ENCODE results near the gene TEX12. TPM values are rescaled to one million over a fixed set of nuclear protein-coding genes. Genes with fewer than 3 reads are reported as not detected.
A peak's percentile ranks its signal among the peaks of the same experiment; 100 is the strongest.
"Not testable (repeated sequence)": the region's sequence is repeated elsewhere in the genome, so short reads cannot be mapped to it uniquely, and the experiment has no call there.

The TEX12 gene
- total RNA-seq, 1 experiment from 2014 or later: not detected

DNA sequence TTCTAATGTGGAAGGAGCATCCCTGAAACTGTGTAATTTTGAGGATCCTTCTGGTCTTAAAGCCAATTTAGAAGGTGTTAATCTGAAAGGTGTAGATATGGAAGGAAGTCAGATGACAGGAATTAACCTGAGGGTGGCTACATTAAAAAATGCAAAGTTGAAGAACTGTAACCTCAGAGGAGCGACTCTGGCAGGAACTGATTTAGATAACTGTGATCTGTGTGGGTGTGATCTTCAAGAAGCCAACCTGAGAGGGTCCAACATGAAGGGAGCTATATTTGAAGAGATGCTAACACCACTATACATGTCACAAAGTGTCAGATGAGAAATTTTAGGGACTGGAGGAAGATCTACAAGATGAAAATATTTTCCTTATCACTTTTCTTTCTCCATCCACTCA is 15.7 kb downstream of the TEX12 start:
- H3F3A ChIP-seq (ENCODE audit: insufficient read depth, low read depth): peaks cover 15% of the 10 kb centered on the region
- no peak overlapping the region for H3K4me2 ChIP-seq
- H3K4me3 ChIP-seq: no peak overlapping the region
- no peaks in the 10 kb centered on the region; the same call in 1 of the 2 replicates for H3K9me3 ChIP-seq (ENCODE audit: insufficient read depth, low read depth)
- CTCF ChIA-PET: no interaction called here
- H2AFZ ChIP-seq: no peak overlapping the region
- BruUV-seq (replicated peaks): no TSS peak
- no peaks in the 10 kb centered on the region for H3K27me3 ChIP-seq (ENCODE audit: insufficient read depth, low read depth)
- intact Hi-C loops (cut with micrococcal nuclease; ENCODE audit: unreplicated experiment): no loop called here
- H3K27ac ChIP-seq: no peak overlapping the region
- no peaks in the 10 kb centered on the region for H3K36me3 ChIP-seq (ENCODE audit: low read depth)
- no peak for TF ChIP-seq EZH2 (IDR thresholded peaks at IDR 0.05; ENCODE audit: low read depth)
- TF ChIP-seq, protein P1, sequence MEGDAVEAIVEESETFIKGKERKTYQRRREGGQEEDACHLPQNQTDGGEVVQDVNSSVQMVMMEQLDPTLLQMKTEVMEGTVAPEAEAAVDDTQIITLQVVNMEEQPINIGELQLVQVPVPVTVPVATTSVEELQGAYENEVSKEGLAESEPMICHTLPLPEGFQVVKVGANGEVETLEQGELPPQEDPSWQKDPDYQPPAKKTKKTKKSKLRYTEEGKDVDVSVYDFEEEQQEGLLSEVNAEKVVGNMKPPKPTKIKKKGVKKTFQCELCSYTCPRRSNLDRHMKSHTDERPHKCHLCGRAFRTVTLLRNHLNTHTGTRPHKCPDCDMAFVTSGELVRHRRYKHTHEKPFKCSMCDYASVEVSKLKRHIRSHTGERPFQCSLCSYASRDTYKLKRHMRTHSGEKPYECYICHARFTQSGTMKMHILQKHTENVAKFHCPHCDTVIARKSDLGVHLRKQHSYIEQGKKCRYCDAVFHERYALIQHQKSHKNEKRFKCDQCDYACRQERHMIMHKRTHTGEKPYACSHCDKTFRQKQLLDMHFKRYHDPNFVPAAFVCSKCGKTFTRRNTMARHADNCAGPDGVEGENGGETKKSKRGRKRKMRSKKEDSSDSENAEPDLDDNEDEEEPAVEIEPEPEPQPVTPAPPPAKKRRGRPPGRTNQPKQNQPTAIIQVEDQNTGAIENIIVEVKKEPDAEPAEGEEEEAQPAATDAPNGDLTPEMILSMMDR (conservative IDR thresholded peaks at IDR 0.05): no peak
- H3K9me2 ChIP-seq (ENCODE audit: insufficient read depth): no peaks in the 10 kb centered on the region
- no peaks in the 10 kb centered on the region for H3K79me2 ChIP-seq (ENCODE audit: low read depth)
- DNase-seq: no peak
- POLR2A ChIA-PET (ENCODE audit: unreplicated experiment): no interaction called here
- peaks cover 6% of the 10 kb centered on the region; the same call in 1 of the 2 replicates for H3K4me1 ChIP-seq (replicated peaks; ENCODE audit: insufficient read depth)
- H4K20me1 ChIP-seq (ENCODE audit: insufficient read depth): no peaks in the 10 kb centered on the region

DNA sequence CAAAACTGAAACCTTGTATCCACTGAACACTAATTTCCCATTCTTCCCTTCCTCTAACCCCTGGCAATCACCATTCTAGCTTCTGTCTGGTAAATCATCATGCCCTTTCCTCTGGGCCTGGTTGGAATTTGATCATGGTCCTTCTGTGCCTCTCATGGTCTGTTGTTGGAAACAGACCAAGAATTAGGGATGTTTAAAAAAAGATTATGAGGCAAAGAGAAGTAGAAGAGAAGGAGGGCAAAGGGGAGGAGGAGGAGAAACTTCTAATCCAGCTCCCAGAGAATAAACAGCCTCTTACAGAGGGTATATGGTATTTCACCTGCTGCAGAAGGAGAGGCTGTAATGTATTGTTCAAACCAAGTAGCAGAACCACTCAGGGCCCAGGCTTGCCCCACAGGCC is 18.7 kb downstream of the TEX12 start:
- POLR2A ChIA-PET (ENCODE audit: unreplicated experiment): no interaction called here
- Histone ChIP-seq H3K36me3 (ENCODE audit: low read depth) (no peaks in the 10 kb centered on the region), H3K4me1 (replicated peaks; ENCODE audit: insufficient read depth) (peaks cover 6% of the 10 kb centered on the region; the same call in 1 of the 2 replicates), H3K9me3 (ENCODE audit: insufficient read depth, low read depth) (no peaks in the 10 kb centered on the region; the same call in 1 of the 2 replicates), H3K4me3 (no peak overlapping the region), H3K27ac (no peak overlapping the region), H3K79me2 (ENCODE audit: low read depth) (no peaks in the 10 kb centered on the region), H3F3A (ENCODE audit: insufficient read depth, low read depth) (peaks cover 12% of the 10 kb centered on the region), H3K4me2 (no peak overlapping the region), H4K20me1 (ENCODE audit: insufficient read depth) (no peaks in the 10 kb centered on the region), H3K9me2 (ENCODE audit: insufficient read depth) (no peaks in the 10 kb centered on the region), H3K27me3 (ENCODE audit: insufficient read depth, low read depth) (no peaks in the 10 kb centered on the region), H2AFZ (no peak overlapping the region)
- CTCF ChIA-PET: no interaction called here
- TF ChIP-seq, protein P1 (conservative IDR thresholded peaks at IDR 0.05): no peak
- TF ChIP-seq EZH2 (IDR thresholded peaks at IDR 0.05; ENCODE audit: low read depth): no peak
- peak in 1 of 2 experiments; percentile 26 for DNase-seq
- intact Hi-C loops (cut with micrococcal nuclease; ENCODE audit: unreplicated experiment): no loop called here
- BruUV-seq (replicated peaks): no TSS peak

DNA sequence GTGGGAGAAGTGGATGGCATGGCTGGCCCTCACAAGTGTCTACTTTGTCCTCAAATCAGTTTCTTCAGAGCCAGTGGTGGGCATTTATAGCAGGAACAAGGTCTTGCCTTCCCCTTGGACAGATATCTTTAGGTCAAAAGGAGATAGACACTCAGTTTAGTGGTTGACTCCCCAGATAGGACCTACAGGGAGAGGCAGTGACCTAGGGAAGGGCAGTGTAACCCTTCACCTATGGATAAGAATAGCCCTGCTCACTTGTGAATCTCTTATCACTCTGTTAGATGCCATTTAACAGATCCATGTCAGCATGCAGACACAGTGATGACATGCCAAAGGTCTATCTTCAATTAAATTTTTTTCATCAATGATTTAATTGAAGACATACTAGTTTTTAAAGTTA is 19.1 kb downstream of the TEX12 start:
- Histone ChIP-seq H3K27ac (no peak overlapping the region), H3K9me3 (ENCODE audit: insufficient read depth, low read depth) (no peaks in the 10 kb centered on the region; the same call in 1 of the 2 replicates), H3K9me2 (ENCODE audit: insufficient read depth) (no peaks in the 10 kb centered on the region), H3K79me2 (ENCODE audit: low read depth) (no peaks in the 10 kb centered on the region), H3K4me3 (no peak overlapping the region), H2AFZ (no peak overlapping the region), H3K36me3 (ENCODE audit: low read depth) (no peaks in the 10 kb centered on the region), H3K4me1 (replicated peaks; ENCODE audit: insufficient read depth) (peaks cover 6% of the 10 kb centered on the region; the same call in 1 of the 2 replicates), H3K4me2 (no peak overlapping the region), H3K27me3 (ENCODE audit: insufficient read depth, low read depth) (no peaks in the 10 kb centered on the region), H4K20me1 (ENCODE audit: insufficient read depth) (no peaks in the 10 kb centered on the region), H3F3A (ENCODE audit: insufficient read depth, low read depth) (peaks cover 12% of the 10 kb centered on the region)
- intact Hi-C loops (cut with micrococcal nuclease; ENCODE audit: unreplicated experiment): no loop called here
- POLR2A ChIA-PET (ENCODE audit: unreplicated experiment): no interaction called here
- CTCF ChIA-PET: no interaction called here
- no peak for TF ChIP-seq EZH2 (IDR thresholded peaks at IDR 0.05; ENCODE audit: low read depth)
- TF ChIP-seq, protein P1 (conservative IDR thresholded peaks at IDR 0.05): no peak
- no TSS peak for BruUV-seq (replicated peaks)
- peak in 1 of 2 experiments; percentile 32 for DNase-seq

DNA sequence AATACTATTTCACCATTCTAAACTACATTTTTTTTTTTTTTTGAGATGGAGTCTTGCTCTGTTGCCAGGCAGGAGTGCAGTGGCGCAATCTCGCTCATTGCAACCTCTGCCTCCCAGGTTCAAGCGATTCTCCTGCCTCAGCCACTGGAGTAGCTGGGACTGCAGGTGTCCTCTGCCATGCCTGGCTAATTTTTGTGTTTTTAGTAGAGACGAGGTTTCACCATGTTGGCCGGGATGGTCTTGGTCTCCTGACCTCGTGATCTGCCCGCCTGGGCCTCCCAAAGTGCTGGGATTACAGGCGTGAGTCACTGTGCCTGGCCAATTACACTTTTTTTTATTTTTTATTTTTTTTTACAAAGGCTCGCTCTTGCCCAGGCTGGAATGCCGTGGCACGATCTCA is 27.9 kb downstream of the TEX12 start:
- H3K4me3 ChIP-seq: peak overlapping the region; percentile 0; the same call in 1 of the 2 replicates
- H4K20me1 ChIP-seq (ENCODE audit: insufficient read depth); H3K79me2 ChIP-seq (ENCODE audit: low read depth); H3K9me3 ChIP-seq (ENCODE audit: insufficient read depth, low read depth); H3K9me2 ChIP-seq (ENCODE audit: insufficient read depth); CTCF ChIA-PET; POLR2A ChIA-PET (ENCODE audit: unreplicated experiment); intact Hi-C loops (cut with micrococcal nuclease; ENCODE audit: unreplicated experiment); H3K36me3 ChIP-seq (ENCODE audit: low read depth); BruUV-seq (replicated peaks); H3K27me3 ChIP-seq (ENCODE audit: insufficient read depth, low read depth): not testable (repeated sequence)
- DNase-seq: peak in 1 of 2 experiments; percentile 73
- peak overlapping the region; percentile 59 for H3K4me2 ChIP-seq
- peaks cover 22% of the 10 kb centered on the region for H3F3A ChIP-seq (ENCODE audit: insufficient read depth, low read depth)
- H3K4me1 ChIP-seq (replicated peaks; ENCODE audit: insufficient read depth): peaks cover 36% of the 10 kb centered on the region
- H2AFZ ChIP-seq: peak overlapping the region; percentile 36; the same call in 1 of the 2 replicates
- H3K27ac ChIP-seq: peak overlapping the region; percentile 76
